ENCODE measurements around the gene OAS3. TPM values are rescaled to one million over a fixed set of nuclear protein-coding genes. Genes with fewer than 3 reads are reported as not detected.
"Not testable (repeated sequence)": the region's sequence is repeated elsewhere in the genome, so short reads cannot be mapped to it uniquely, and the experiment has no call there.

The OAS3 gene
- total RNA-seq, 1 donor from 2014 or later: 47.4 TPM

GRCh38 chr12:112907415-112908157 lies 30.7 kb upstream of the OAS3 start:
- no peaks in the 10 kb centered on the region for H3K27me3 ChIP-seq
- intact Hi-C loops (cut with DNase I): no loop called here
- peak; percentile 80 for ATAC-seq
- peaks cover 3% of the 10 kb centered on the region for H3K9me3 ChIP-seq
- no peak for DNase-seq
- peak overlapping the region; percentile 81 for H3K27ac ChIP-seq
- no peaks in the 10 kb centered on the region for H3K36me3 ChIP-seq
- no peak for TF ChIP-seq CTCF (IDR thresholded peaks at IDR 0.05)
- peak overlapping the region; percentile 61 for H3K4me3 ChIP-seq
- H3K4me1 ChIP-seq: peaks cover 28% of the 10 kb centered on the region

GRCh38 chr12:112908548-112908947 lies 29.7 kb upstream of the OAS3 start:
- peaks cover 28% of the 10 kb centered on the region for H3K4me1 ChIP-seq
- H3K36me3 ChIP-seq: no peaks in the 10 kb centered on the region
- H3K9me3 ChIP-seq: peaks cover 9% of the 10 kb centered on the region
- ATAC-seq (no peak), DNase-seq (no peak)
- H3K27me3 ChIP-seq: no peaks in the 10 kb centered on the region
- intact Hi-C loops (cut with DNase I): no loop called here
- H3K27ac ChIP-seq: no peak overlapping the region
- peak overlapping the region; percentile 61 for H3K4me3 ChIP-seq
- TF ChIP-seq CTCF (IDR thresholded peaks at IDR 0.05): no peak

GRCh38 chr12:112909693-112910092 lies 28.6 kb upstream of the OAS3 start:
- H3K4me3 ChIP-seq: no peak overlapping the region
- ATAC-seq (no peak), DNase-seq (no peak)
- TF ChIP-seq CTCF (IDR thresholded peaks at IDR 0.05): no peak
- no peak overlapping the region for H3K27ac ChIP-seq
- peaks cover 25% of the 10 kb centered on the region for H3K4me1 ChIP-seq
- intact Hi-C loops (cut with DNase I): no loop called here
- no peaks in the 10 kb centered on the region for H3K27me3 ChIP-seq
- H3K9me3 ChIP-seq: peaks cover 9% of the 10 kb centered on the region
- no peaks in the 10 kb centered on the region for H3K36me3 ChIP-seq

GRCh38 chr12:112913038-112913688 lies 25.1 kb upstream of the OAS3 start:
- intact Hi-C loops (cut with DNase I): no loop called here
- no peak for TF ChIP-seq CTCF (IDR thresholded peaks at IDR 0.05)
- peaks cover 17% of the 10 kb centered on the region for H3K36me3 ChIP-seq
- DNase-seq (no peak), ATAC-seq (no peak)
- H3K27ac ChIP-seq: no peak overlapping the region
- H3K4me1 ChIP-seq: no peaks in the 10 kb centered on the region
- peaks cover 9% of the 10 kb centered on the region for H3K9me3 ChIP-seq
- H3K27me3 ChIP-seq: no peaks in the 10 kb centered on the region
- no peak overlapping the region for H3K4me3 ChIP-seq

GRCh38 chr12:112913888-112914287 lies 24.4 kb upstream of the OAS3 start:
- ATAC-seq; H3K4me1 ChIP-seq; H3K27ac ChIP-seq; H3K9me3 ChIP-seq; H3K27me3 ChIP-seq; H3K4me3 ChIP-seq; DNase-seq; intact Hi-C loops (cut with DNase I): not testable (repeated sequence)
- peaks cover 23% of the 10 kb centered on the region for H3K36me3 ChIP-seq

GRCh38 chr12:112916270-112916669 lies 22.0 kb upstream of the OAS3 start:
- Histone ChIP-seq H3K4me3 (no peak overlapping the region), H3K36me3 (peaks cover 37% of the 10 kb centered on the region), H3K4me1 (no peaks in the 10 kb centered on the region), H3K9me3 (peaks cover 9% of the 10 kb centered on the region), H3K27me3 (no peaks in the 10 kb centered on the region), H3K27ac (no peak overlapping the region)
- ATAC-seq: peak; percentile 34
- no peak for DNase-seq
- no peak for TF ChIP-seq CTCF (IDR thresholded peaks at IDR 0.05)
- intact Hi-C loops (cut with DNase I): no loop called here

Measured in upper lobe of right lung (tissue), 1 donor.